Stimulated activated CD8-positive, alpha-beta memory T cell treated with anti-CD3 and anti-CD28 coated beads, Interleukin-4, amount 100 ng/mL, for 48 hours (primary cell): ENCODE data around the gene ATRIP.
A peak's percentile ranks its signal among the peaks of the same experiment; 100 is the strongest.

Experiments used
- DNase-seq: peaks from one replicate; pipeline ENCODE4 v3.0.0-alpha.2; 2020

Gene ATRIP

GRCh38 chr3:48425281-48425812 lies 21.2 kb upstream of the ATRIP start:
- no peak for DNase-seq

- DNase-seq = no peak
Observed at GRCh38 chr3:48426401-48426909, 20.1 kb upstream of the ATRIP start.

GRCh38 chr3:48426944-48427629 lies 19.4 kb upstream of the ATRIP start:
- no peak for DNase-seq

DNA sequence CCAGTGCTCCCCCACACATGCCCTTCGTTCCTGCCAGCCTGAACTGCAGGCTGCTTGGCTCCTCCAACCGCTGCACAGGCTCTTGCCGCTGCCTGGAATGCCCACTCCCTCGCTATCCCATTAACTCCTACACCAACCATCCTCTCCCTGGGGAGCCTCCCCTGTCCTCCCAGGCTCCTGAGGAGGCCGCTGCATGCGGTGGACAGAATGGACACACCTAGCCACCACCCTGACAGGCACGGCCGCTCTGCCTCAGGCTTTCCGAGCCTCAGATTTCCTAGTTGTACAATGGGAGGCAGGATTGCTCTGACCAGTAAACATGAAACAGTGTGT lies 18.9 kb upstream of the ATRIP start:
- no peak for DNase-seq

DNA sequence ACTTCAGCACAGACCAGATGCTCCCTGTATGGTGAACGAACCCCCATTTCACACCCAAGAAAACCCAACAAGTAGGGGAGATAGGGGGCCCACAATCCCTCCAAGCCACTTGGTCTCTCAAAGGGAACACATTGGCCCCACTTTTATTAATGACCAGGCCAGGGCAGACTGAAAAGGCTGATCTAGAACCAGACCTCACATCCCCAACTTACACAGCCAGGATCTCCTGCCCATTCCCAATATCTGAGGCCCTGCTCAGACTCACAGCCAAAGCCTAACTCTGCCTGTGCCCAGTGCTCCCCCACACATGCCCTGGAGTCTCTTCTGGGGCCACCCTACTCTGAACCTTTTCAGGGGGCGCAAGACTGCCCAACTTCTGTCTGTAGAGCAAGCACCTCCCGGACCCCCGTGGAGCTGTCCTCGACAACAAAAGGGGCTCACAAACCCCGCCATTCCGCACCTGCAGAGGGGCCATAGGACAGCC lies 18.4 kb upstream of the ATRIP start:
- no peak for DNase-seq

DNA sequence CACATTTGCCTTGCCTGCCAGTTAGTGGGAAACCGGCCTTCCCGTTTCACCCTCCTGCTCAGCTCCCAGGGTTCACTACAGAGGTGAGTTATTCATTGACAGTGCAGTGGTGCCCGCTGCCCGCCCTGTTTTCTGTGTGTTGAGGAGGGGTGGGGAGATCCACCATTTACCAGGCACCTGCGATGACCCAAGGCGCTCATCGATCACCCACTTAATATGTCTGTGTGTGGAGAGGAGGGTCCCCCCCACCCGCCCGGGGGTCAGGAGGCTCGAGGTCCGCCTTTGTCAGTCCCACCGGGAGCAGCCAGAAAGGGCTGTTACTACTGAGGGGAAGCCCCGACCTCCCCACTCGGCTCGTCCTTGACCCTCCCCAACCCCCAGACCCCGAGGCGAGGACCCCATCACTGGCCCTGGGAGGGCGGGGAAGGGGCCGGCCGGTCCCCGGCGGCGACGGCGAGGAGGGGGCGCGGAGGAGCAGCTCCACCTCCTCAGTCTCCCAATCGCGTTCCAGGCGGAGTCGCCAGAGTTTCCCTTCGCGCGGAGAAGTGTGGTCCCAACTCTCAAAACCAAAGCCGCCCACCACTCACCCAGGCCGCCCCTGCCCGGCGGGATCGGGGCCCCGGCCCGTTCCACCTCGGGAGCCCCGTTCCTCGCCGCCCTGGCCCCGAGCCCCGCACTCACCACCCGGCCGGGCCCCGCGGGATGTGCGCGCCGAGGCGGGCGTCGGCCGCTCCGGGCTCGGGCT lies 17.8 kb upstream of the ATRIP start:
- DNase-seq = no peak

GRCh38 chr3:48429317-48429959 lies 17.1 kb upstream of the ATRIP start:
- DNase-seq = peak; percentile 71

DNA sequence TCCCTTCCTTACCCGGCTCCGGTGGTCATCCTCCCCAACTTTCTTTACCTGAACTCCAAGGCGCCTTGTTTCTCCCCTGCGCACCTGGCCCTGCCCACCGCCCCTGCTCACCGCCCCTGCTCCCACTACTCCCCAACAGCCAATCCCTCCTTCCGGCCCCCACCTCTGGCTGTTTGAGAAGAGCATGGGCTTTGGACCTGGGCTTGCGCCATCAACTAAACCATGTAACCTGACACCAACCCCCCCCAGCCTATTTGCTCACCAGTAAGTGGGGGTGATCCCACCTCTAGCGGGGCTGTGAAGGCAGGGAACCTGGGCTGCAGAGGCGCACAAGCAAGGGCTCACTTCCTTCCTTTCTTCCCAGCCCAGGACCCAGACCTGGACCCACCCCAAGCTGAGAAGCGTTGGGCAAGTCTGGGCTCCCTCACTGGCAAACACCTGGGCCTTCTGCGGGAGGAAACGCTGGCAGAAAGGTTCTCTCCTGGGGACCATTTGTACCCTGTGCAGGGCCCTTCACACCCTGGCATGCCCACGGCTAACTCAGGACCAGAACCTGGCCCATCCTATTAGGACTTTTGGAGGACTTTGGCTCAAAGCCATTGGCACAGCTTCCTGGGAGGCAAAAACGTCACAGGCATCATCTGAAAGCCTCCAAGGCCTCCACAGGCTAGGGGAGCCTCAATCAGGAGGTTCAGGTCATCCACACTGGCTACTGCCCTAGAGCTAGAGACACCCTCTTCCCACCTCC lies 16.4 kb upstream of the ATRIP start, which contains the start of gene PLXNB1:
Gene PLXNB1 (minus strand): TSS at position 127 of the 748 bp plus-strand sequence. CDS start 5,475 bp downstream, outside the sequence.
- no peak for DNase-seq

- DNase-seq = no peak
Observed at GRCh38 chr3:48430708-48431101, 15.8 kb upstream of the ATRIP start.

- DNase-seq = no peak
Observed at GRCh38 chr3:48431224-48432029, 15.1 kb upstream of the ATRIP start.

DNA sequence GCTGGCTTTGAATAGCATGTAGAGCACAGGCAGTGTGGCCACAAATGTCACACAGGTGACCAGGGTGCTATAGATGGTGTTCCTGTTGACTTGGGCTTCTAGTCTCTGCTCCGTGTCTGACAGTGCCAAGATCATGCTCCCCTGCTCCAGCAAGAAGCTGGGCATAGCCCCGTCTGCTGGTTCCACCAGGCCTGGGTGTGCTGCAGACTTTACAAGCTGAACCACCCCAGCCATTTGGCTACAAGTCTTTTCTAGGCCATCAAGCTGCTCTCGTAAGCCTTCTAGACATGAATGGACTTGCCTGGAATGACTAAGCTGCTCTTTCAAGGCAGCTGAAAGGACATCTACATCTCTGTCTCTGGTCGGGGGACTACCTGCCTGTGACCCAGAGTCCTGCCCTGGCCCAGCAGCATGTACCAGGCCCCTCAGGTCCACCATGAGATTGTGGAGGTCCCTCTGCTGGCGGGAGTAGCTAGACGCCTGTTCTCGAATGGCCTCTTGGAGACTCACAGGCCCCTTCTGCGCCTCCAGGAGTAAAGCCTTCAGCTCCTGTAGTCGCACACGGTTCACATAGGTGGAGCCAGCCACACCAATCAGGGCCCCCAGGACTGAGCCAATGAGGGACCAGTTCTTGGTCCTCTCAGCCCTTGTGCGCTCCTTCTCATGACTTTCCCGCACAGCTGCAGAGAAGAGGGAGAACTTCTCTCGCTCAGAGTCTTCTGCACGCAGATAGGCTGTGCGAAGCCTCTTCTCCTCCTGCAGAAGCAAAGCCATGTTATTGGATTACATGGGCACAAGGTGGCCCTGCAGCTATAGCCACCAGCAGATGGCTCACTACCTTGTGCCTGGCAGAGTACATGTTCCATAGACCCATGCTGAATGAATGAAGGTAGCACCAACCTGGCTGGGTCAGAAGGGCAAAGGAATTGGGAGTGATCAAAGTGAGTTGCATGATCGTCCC lies 13.8 kb upstream of the ATRIP start:
- DNase-seq = no peak

DNA sequence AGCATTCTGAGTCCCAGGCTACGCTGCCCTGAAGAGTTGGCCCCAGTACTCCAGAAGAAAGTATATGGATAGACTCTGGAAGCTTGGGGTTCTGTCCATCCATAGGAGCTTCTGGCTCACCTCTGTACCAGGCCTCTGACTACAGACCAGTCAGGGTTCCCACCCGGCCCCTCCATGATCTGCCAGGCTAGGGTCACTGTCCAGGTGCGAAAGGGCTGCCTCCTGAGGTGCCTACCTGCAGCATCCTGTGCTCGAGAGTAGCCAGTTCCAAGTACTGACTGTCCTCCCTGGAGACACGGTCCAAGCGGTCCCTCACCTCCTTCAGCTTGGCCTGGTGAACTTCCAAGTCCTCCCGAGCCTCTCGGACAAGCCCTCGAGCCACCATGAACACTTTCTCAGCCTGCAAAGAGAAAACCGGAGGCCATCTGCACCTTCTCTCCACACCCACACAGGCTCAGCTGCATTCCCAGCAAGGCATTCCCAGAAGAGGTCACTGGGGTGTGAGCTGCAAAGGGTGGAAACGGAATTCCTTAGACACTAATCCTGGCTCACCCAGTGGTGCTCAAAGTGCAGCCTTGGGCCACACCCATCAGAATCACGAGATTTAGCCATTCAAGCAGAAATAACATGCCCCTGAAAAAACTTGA lies 12.9 kb upstream of the ATRIP start:
- no peak for DNase-seq

GRCh38 chr3:48434591-48435222 lies 11.8 kb upstream of the ATRIP start:
- no peak for DNase-seq

GRCh38 chr3:48435223-48435595 lies 11.3 kb upstream of the ATRIP start:
- no peak for DNase-seq

GRCh38 chr3:48435774-48436476 lies 10.6 kb upstream of the ATRIP start:
- DNase-seq = peak; percentile 89

DNA sequence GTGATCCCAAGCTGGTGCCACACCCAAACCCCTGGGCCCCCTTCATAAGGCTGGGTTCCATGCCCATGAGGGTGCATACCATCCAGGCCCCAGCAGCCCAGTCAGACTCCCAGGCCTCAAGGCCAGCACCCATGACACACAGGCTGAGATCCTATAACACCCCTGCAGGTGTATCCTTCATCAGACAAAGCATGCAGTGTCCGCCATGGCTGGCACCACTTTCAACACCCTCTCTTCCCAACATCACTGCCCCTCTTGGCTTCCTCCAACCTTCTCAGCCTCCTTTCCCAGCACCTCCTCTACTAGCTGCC lies 10.1 kb upstream of the ATRIP start:
- no peak for DNase-seq

DNA sequence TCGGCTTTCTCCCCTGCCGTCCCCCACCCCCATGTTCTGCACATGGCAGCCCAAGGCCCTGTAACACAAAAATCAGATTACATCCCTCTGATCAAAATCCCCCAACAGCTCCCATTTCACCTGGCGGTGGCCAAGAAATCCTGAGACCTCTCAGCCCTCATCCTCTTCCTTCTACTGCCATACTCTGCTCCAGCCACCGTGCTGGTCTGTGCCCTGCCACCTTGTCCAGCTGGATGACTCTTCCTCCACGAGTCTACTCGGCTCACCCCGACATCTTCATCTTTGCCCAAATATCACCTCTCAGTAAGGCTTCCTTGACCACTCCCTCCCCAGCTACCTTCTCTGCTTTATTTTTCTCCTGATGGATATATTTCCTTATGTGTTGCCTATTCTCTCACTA lies 9.7 kb upstream of the ATRIP start:
- no peak for DNase-seq

DNA sequence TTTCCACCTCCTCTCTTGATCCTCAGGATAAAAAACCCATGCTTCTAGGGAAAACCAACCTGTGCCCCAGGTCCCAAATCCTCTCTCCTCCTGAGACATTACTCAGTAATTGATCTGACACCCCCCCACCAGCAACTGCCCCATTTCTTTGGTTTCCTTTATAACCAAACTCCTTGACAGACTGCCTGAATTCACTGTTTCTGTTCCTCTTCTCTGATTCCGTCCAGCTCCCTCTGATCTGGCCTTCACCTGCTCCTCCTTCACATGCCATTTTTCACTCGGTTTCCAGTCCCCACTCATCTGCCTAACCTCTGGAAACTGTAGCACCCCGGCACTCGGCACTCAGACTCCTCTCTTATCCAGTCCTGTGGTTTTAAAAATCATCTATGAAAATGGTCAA lies 8.7 kb upstream of the ATRIP start:
- DNase-seq = no peak
